Activated naive CD4-positive, alpha-beta T cell treated with anti-CD3 and anti-CD28 coated beads for 36 hours (primary cell): ENCODE measurements around the gene SLC25A33. TPM values are rescaled to one million over a fixed set of nuclear protein-coding genes. Genes with fewer than 3 reads are reported as not detected.

Experiments used
- CTCF ChIA-PET: fragments of 350-600 bp; sonication (Branson Sonifier 250); formaldehyde crosslinking; loops from one replicate; lab custom pipeline; 2021; ENCODE audit warnings: antibody characterized with exemption; lab: Charles Lee
- DNase-seq: peaks from one replicate; pipeline ENCODE4 v3.0.0-alpha.2; 2020
- H3K27ac Mint-ChIP-seq: one replicate; pipeline ENCODE4 v1.8.0; 2021; ENCODE audit warnings: mild to moderate bottlenecking, mixed read lengths
- H3K27me3 Mint-ChIP-seq: one replicate; pipeline ENCODE4 v1.8.0; 2021; ENCODE audit warnings: low read depth, mixed read lengths
- H3K36me3 Mint-ChIP-seq: one replicate; pipeline ENCODE4 v1.8.0; 2021; ENCODE audit warnings: low read depth, mixed read lengths
- H3K4me1 Mint-ChIP-seq: one replicate; pipeline ENCODE4 v1.8.0; 2021; ENCODE audit warnings: low read depth, mixed read lengths
- H3K4me3 Mint-ChIP-seq: one replicate; pipeline ENCODE4 v1.8.0; 2021; ENCODE audit warnings: mild to moderate bottlenecking, moderate library complexity, mixed read lengths
- H3K9me3 Mint-ChIP-seq: one replicate; pipeline ENCODE4 v1.8.0; 2021; ENCODE audit warnings: mixed read lengths
- intact Hi-C: fragments of 100-400 bp; cut with micrococcal nuclease; formaldehyde crosslinking; loops from one replicate; pipeline ENCODE4 v1.15.1; 2023
- total RNA-seq, 2 experiments: library from RNA; stranded (reverse); gene quantifications; one replicate each; pipeline ENCODE4 v1.2.3, GENCODE V29; 2021

Gene SLC25A33
- 1 to 10 TPM; 4.7 to 5.2 TPM for total RNA-seq

- CTCF ChIA-PET = no interaction called here
- peak within 1 kb of the TSS; percentile 92 for H3K4me3 Mint-ChIP-seq
- intact Hi-C loops = loop anchor here (1.0 to 5.0 kb wide), 3 partner anchors 44 to 110 kb away; partner anchors contain the start of gene TMEM201
Observed at GRCh38 chr1:9539165-9539828, at the start of gene SLC25A33. Gene SLC25A33 (plus strand): TSS chr1:9539465. CDS start chr1:9539692, 227 bp downstream.

GRCh38 chr1:9490605-9491339, 48.5 kb upstream of the SLC25A33 start:
- no peak overlapping the region for H3K27ac Mint-ChIP-seq
- H3K4me1 Mint-ChIP-seq = peaks cover 3% of the 10 kb centered on the region
- peak; percentile 90 for DNase-seq
- peaks cover 2% of the 10 kb centered on the region for H3K27me3 Mint-ChIP-seq
- no peak overlapping the region for H3K4me3 Mint-ChIP-seq
- no peaks in the 10 kb centered on the region for H3K9me3 Mint-ChIP-seq
- no peaks in the 10 kb centered on the region for H3K36me3 Mint-ChIP-seq
- CTCF ChIA-PET = interaction anchor here (0.6 to 6.6 kb wide), 18 partner anchors 11 to 577 kb away, joined by 3 to 64 read pairs (median 4); no protein-coding TSS in a partner anchor
- intact Hi-C loops = loop anchor here (1.0 to 2.0 kb wide), 4 partner anchors 201 to 380 kb away; no protein-coding TSS in a partner anchor

More at GRCh38 chr1:9539165-9539828, at the start of gene SLC25A33:
- H3K4me1 Mint-ChIP-seq = peaks cover 32% of the 10 kb centered on the region
- H3K27ac Mint-ChIP-seq = peak within 1 kb of the TSS; percentile 74
- no peaks in the 10 kb centered on the region for H3K27me3 Mint-ChIP-seq
- peaks cover 7% of the 10 kb centered on the region for H3K36me3 Mint-ChIP-seq
- no peaks in the 10 kb centered on the region for H3K9me3 Mint-ChIP-seq
- DNase-seq = peak; percentile 99

GRCh38 chr1:9493326-9493725, 45.9 kb upstream of the SLC25A33 start:
- Mint-ChIP-seq H3K4me3 (no peak overlapping the region), H3K9me3 (no peaks in the 10 kb centered on the region), H3K27me3 (peaks cover 2% of the 10 kb centered on the region), H3K36me3 (no peaks in the 10 kb centered on the region), H3K4me1 (peaks cover 3% of the 10 kb centered on the region), H3K27ac (no peak overlapping the region)
- CTCF ChIA-PET = interaction anchor here (0.6 to 6.6 kb wide), 7 partner anchors 8 to 225 kb away, joined by 3 to 64 read pairs (median 6); no protein-coding TSS in a partner anchor
- no peak for DNase-seq
- intact Hi-C loops = no loop called here

GRCh38 chr1:9494936-9495758, 44.1 kb upstream of the SLC25A33 start:
- Mint-ChIP-seq H3K9me3 (no peaks in the 10 kb centered on the region), H3K36me3 (no peaks in the 10 kb centered on the region), H3K4me3 (peak overlapping the region; percentile 68), H3K4me1 (peaks cover 3% of the 10 kb centered on the region), H3K27ac (no peak overlapping the region), H3K27me3 (peaks cover 2% of the 10 kb centered on the region)
- peak; percentile 69 for DNase-seq
- intact Hi-C loops = loop anchor here (1.0 to 5.0 kb wide), 4 partner anchors 44 to 372 kb away; partner anchors contain the start of genes SLC25A33 and TMEM201
- CTCF ChIA-PET = interaction anchor here (0.7 to 6.6 kb wide), 22 partner anchors 16 to 293 kb away, joined by 3 to 64 read pairs (median 4); no protein-coding TSS in a partner anchor

- H3K36me3 Mint-ChIP-seq = no peaks in the 10 kb centered on the region
- no peak overlapping the region for H3K4me3 Mint-ChIP-seq
- peaks cover 4% of the 10 kb centered on the region for H3K27me3 Mint-ChIP-seq
- H3K9me3 Mint-ChIP-seq = no peaks in the 10 kb centered on the region
- intact Hi-C loops = loop anchor here (1.0 to 5.0 kb wide), 4 partner anchors 43 to 371 kb away; partner anchors contain the start of genes SLC25A33 and TMEM201
- no peak overlapping the region for H3K27ac Mint-ChIP-seq
- DNase-seq = no peak
- H3K4me1 Mint-ChIP-seq = peaks cover 3% of the 10 kb centered on the region
- CTCF ChIA-PET = interaction anchor here (0.6 to 6.6 kb wide), 21 partner anchors 15 to 294 kb away, joined by 3 to 64 read pairs (median 4); no protein-coding TSS in a partner anchor
Observed at GRCh38 chr1:9495854-9496374, 43.4 kb upstream of the SLC25A33 start.

GRCh38 chr1:9500756-9501754, 38.2 kb upstream of the SLC25A33 start:
- CTCF ChIA-PET = interaction anchor here (0.8 to 1.3 kb wide), 2 partner anchors 8 to 212 kb away, joined by 3 to 6 read pairs; no protein-coding TSS in a partner anchor
- H3K27ac Mint-ChIP-seq = no peak overlapping the region

GRCh38 chr1:9503001-9503675, 36.1 kb upstream of the SLC25A33 start:
- CTCF ChIA-PET = no interaction called here

More at GRCh38 chr1:9500756-9501754, 38.2 kb upstream of the SLC25A33 start:
- no peak for DNase-seq
- Mint-ChIP-seq H3K9me3 (no peaks in the 10 kb centered on the region), H3K4me1 (no peaks in the 10 kb centered on the region), H3K4me3 (no peak overlapping the region), H3K27me3 (peaks cover 3% of the 10 kb centered on the region), H3K36me3 (no peaks in the 10 kb centered on the region)
- intact Hi-C loops = no loop called here

GRCh38 chr1:9505143-9505542, 34.1 kb upstream of the SLC25A33 start:
- Mint-ChIP-seq H3K9me3 (no peaks in the 10 kb centered on the region), H3K27me3 (peaks cover 3% of the 10 kb centered on the region), H3K4me3 (no peak overlapping the region), H3K27ac (no peak overlapping the region), H3K36me3 (no peaks in the 10 kb centered on the region), H3K4me1 (no peaks in the 10 kb centered on the region)
- DNase-seq = no peak
- intact Hi-C loops = no loop called here
- CTCF ChIA-PET = no interaction called here

More at GRCh38 chr1:9503001-9503675, 36.1 kb upstream of the SLC25A33 start:
- Mint-ChIP-seq H3K36me3 (no peaks in the 10 kb centered on the region), H3K4me3 (no peak overlapping the region), H3K9me3 (no peaks in the 10 kb centered on the region), H3K27me3 (peaks cover 3% of the 10 kb centered on the region), H3K4me1 (no peaks in the 10 kb centered on the region), H3K27ac (no peak overlapping the region)
- intact Hi-C loops = no loop called here
- DNase-seq = no peak

GRCh38 chr1:9506901-9507300, 32.4 kb upstream of the SLC25A33 start:
- no peak overlapping the region for H3K4me3 Mint-ChIP-seq
- no peaks in the 10 kb centered on the region for H3K36me3 Mint-ChIP-seq
- no peaks in the 10 kb centered on the region for H3K4me1 Mint-ChIP-seq
- intact Hi-C loops = no loop called here
- H3K27me3 Mint-ChIP-seq = no peaks in the 10 kb centered on the region
- DNase-seq = no peak
- CTCF ChIA-PET = no interaction called here
- no peaks in the 10 kb centered on the region for H3K9me3 Mint-ChIP-seq
- H3K27ac Mint-ChIP-seq = no peak overlapping the region

GRCh38 chr1:9510130-9510529, 29.1 kb upstream of the SLC25A33 start:
- intact Hi-C loops = no loop called here
- no peaks in the 10 kb centered on the region for H3K36me3 Mint-ChIP-seq
- H3K27me3 Mint-ChIP-seq = no peaks in the 10 kb centered on the region
- no peak overlapping the region for H3K4me3 Mint-ChIP-seq
- no peaks in the 10 kb centered on the region for H3K4me1 Mint-ChIP-seq
- DNase-seq = no peak
- CTCF ChIA-PET = interaction anchor here (0.9 to 1.3 kb wide), 2 partner anchors 12 to 14 kb away, joined by 3 to 6 read pairs; no protein-coding TSS in a partner anchor
- no peak overlapping the region for H3K27ac Mint-ChIP-seq
- no peaks in the 10 kb centered on the region for H3K9me3 Mint-ChIP-seq
